DOHH2 (cell line): ENCODE measurements around the gene STARD3.
"Not testable (repeated sequence)": the region's sequence is repeated elsewhere in the genome, so short reads cannot be mapped to it uniquely, and the experiment has no call there.

Source experiments
- H3F3A ChIP-seq: fragments of 200-600 bp; sonication (generic), shearing (Covaris generic); 2 replicates; pipeline ENCODE4 v1.6.0; 2016; ENCODE audit warnings: antibody characterized with exemption, mild to moderate bottlenecking; ENCODE audit not compliant: control insufficient read depth, insufficient read depth
- H3K27ac ChIP-seq: fragments of 200-600 bp; sonication (generic); 2 replicates; pipeline ENCODE4 v1.5.1; 2014; ENCODE audit warnings: low read depth, mild to moderate bottlenecking, low read length, moderate library complexity
- H3K27me3 ChIP-seq: fragments of 200-600 bp; sonication (generic); 2 replicates; pipeline ENCODE4 v1.6.1; 2014; ENCODE audit warnings: mild to moderate bottlenecking, low read length, mixed read lengths; ENCODE audit not compliant: control insufficient read depth
- H3K36me3 ChIP-seq: fragments of 200-600 bp; sonication (generic); 2 replicates; pipeline ENCODE4 v1.6.1; 2014; ENCODE audit warnings: mild to moderate bottlenecking, low read length, moderate library complexity, mixed read lengths; ENCODE audit not compliant: control insufficient read depth
- H3K4me1 ChIP-seq: fragments of 200-600 bp; sonication (generic); 2 replicates; pipeline ENCODE4 v1.6.1; 2014; ENCODE audit warnings: mild to moderate bottlenecking, low read length, mixed read lengths; ENCODE audit not compliant: control insufficient read depth
- H3K4me2 ChIP-seq: fragments of 200-600 bp; sonication (generic); 2 replicates; pipeline ENCODE4 v1.6.0; 2014; ENCODE audit warnings: mild to moderate bottlenecking, low read length, moderate library complexity
- H3K4me3 ChIP-seq: fragments of 200-600 bp; sonication (generic); 2 replicates; pipeline ENCODE4 v1.5.1; 2014; ENCODE audit warnings: mild to moderate bottlenecking, low read length, mixed read lengths
- H3K79me2 ChIP-seq: fragments of 200-600 bp; sonication (generic); 2 replicates; pipeline ENCODE4 v1.6.1; 2014; ENCODE audit warnings: mild to moderate bottlenecking, low read length, mixed read lengths; ENCODE audit not compliant: control insufficient read depth
- H3K9me2 ChIP-seq: fragments of 200-600 bp; sonication (generic); replicated peaks from 2 replicates; pipeline ENCODE4 v1.6.1; 2014; ENCODE audit warnings: mild to moderate bottlenecking, low read length, mixed read lengths; ENCODE audit not compliant: control insufficient read depth
- H3K9me3 ChIP-seq: fragments of 200-600 bp; sonication (generic); 2 replicates; pipeline ENCODE4 v1.6.1; 2014; ENCODE audit warnings: antibody characterized with exemption, low read length, mixed read lengths; ENCODE audit not compliant: control insufficient read depth, insufficient read depth
- H4K20me1 ChIP-seq: fragments of 200-600 bp; sonication (generic); 2 replicates; pipeline ENCODE4 v1.6.0; 2014; ENCODE audit warnings: low read depth, mild to moderate bottlenecking, antibody characterized with exemption, low read length, moderate library complexity; ENCODE audit not compliant: control insufficient read depth, insufficient read depth
- CTCF ChIP-seq: fragments of 200-600 bp; sonication (generic); IDR thresholded peaks from one replicate; pipeline ENCODE4 v1.5.1; 2014; ENCODE audit warnings: antibody characterized with exemption, mild to moderate bottlenecking, low read depth, low read length; ENCODE audit not compliant: poor library complexity, severe bottlenecking
- EZH2phosphoT487 ChIP-seq: fragments of 200-600 bp; sonication (generic); IDR thresholded peaks from 2 replicates; pipeline ENCODE4 v1.6.1; 2017; ENCODE audit warnings: borderline replicate concordance, mild to moderate bottlenecking, antibody characterized with exemption, low read length, moderate library complexity, mixed read lengths

The STARD3 gene

GRCh38 chr17:39696731-39697130 is 59.8 kb downstream of the STARD3 start:
- no peak overlapping the region for H3K4me3 ChIP-seq

GRCh38 chr17:39697961-39698360 is 61.0 kb downstream of the STARD3 start:
- H3K9me2 ChIP-seq, result no peaks in the 10 kb centered on the region
- H3K27me3 ChIP-seq, result peaks cover 19% of the 10 kb centered on the region
- no peak overlapping the region for H3K4me3 ChIP-seq
- H3F3A ChIP-seq, result 0 out of 2 replicates have a peak, but pooled peaks cover 2% of the 10 kb centered on the region
- H3K4me1 ChIP-seq, result no peaks in the 10 kb centered on the region
- no peak overlapping the region for H3K4me2 ChIP-seq
- H3K9me3 ChIP-seq, result no peaks in the 10 kb centered on the region
- H3K27ac ChIP-seq, result no peak overlapping the region
- no peaks in the 10 kb centered on the region for H4K20me1 ChIP-seq
- H3K36me3 ChIP-seq, result no peaks in the 10 kb centered on the region
- H3K79me2 ChIP-seq, result no peaks in the 10 kb centered on the region
- TF ChIP-seq EZH2phosphoT487, result no peak
- no peak for TF ChIP-seq CTCF

More at GRCh38 chr17:39696731-39697130, 59.8 kb downstream of the STARD3 start:
- Histone ChIP-seq H3K4me1 (no peaks in the 10 kb centered on the region), H3K9me3 (no peaks in the 10 kb centered on the region), H3K4me2 (no peak overlapping the region), H3K9me2 (no peaks in the 10 kb centered on the region), H3K27ac (no peak overlapping the region), H3K36me3 (no peaks in the 10 kb centered on the region), H3F3A (no peaks in the 10 kb centered on the region), H3K27me3 (peaks cover 15% of the 10 kb centered on the region), H3K79me2 (no peaks in the 10 kb centered on the region), H4K20me1 (no peaks in the 10 kb centered on the region)
- TF ChIP-seq CTCF (no peak), EZH2phosphoT487 (no peak)

GRCh38 chr17:39699157-39699817 is 62.3 kb downstream of the STARD3 start:
- H3K4me2 ChIP-seq, H3K79me2 ChIP-seq, H3K36me3 ChIP-seq, H3K27ac ChIP-seq, H3F3A ChIP-seq, H3K9me2 ChIP-seq, H3K4me1 ChIP-seq, H3K4me3 ChIP-seq, H4K20me1 ChIP-seq, H3K9me3 ChIP-seq: not testable (repeated sequence)
- peaks cover 19% of the 10 kb centered on the region for H3K27me3 ChIP-seq

- Histone ChIP-seq H3K79me2 (no peaks in the 10 kb centered on the region), H3K4me2 (no peak within 1 kb of the TSS), H3K9me2 (no peaks in the 10 kb centered on the region), H3F3A (0 out of 2 replicates have a peak, but pooled peaks cover 2% of the 10 kb centered on the region), H3K27me3 (peaks cover 19% of the 10 kb centered on the region), H3K4me3 (no peak within 1 kb of the TSS), H4K20me1 (no peaks in the 10 kb centered on the region), H3K9me3 (no peaks in the 10 kb centered on the region), H3K36me3 (no peaks in the 10 kb centered on the region), H3K4me1 (peaks cover 4% of the 10 kb centered on the region; the same call in 1 of the 2 replicates), H3K27ac (no peak within 1 kb of the TSS)
- TF ChIP-seq CTCF, result no peak
- no peak for TF ChIP-seq EZH2phosphoT487
These were observed 62.8 kb downstream of the STARD3 start, which contains the start of gene ERBB2 for GRCh38 chr17:39699818-39700147. Gene ERBB2, plus strand, starts transcription at chr17:39700064. Its CDS starts 175 bp downstream, at chr17:39700239.
